HEK293 (cell line): ENCODE data around the gene USP3.

Experiments used
- CTCF ChIA-PET: fragments of 350-600 bp; formaldehyde crosslinking; extraction: SDS; loops from one replicate; lab custom pipeline; 2021; ENCODE audit warnings: antibody characterized with exemption; lab: Yijun Ruan, JAX
- POLR2A ChIA-PET: fragments of 300-600 bp; formaldehyde crosslinking; extraction: SDS; loops from one replicate; lab custom pipeline; 2020; ENCODE audit warnings: antibody characterized with exemption, inconsistent platforms; lab: Yijun Ruan, JAX
- H3K27ac ChIP-seq: fragments of 200-500 bp; sonication (Bioruptor generic); 2 replicates; pipeline ENCODE4 v1.5.1; 2014; ENCODE audit warnings: low read depth, low read length, control low read depth, inconsistent platforms; ENCODE audit errors: extremely low read depth
- H3K36me3 ChIP-seq, 2 experiments: fragments of 200-500 bp in 1 of 2; sonication (Bioruptor generic) in 1 of 2; 1 replicate in 1 of 2; 2 replicates in 1 of 2; pipeline ENCODE4 v1.5.1; 2014 to 2017; ENCODE audit warnings: inconsistent platforms in 2 of 2, low read length in 2 of 2; ENCODE audit not compliant: control insufficient read depth in 2 of 2, insufficient read depth in 1 of 2
- H3K4me1 ChIP-seq: fragments of 200-500 bp; sonication (Bioruptor generic); 2 replicates; pipeline ENCODE4 v1.5.1; 2014; ENCODE audit warnings: mild to moderate bottlenecking, low read length, inconsistent platforms; ENCODE audit not compliant: control insufficient read depth, insufficient read depth
- H3K4me3 ChIP-seq: 2 replicates; pipeline ENCODE4 v1.5.1; 2011; ENCODE audit warnings: low read depth, mild to moderate bottlenecking, control low read depth, low read length, moderate library complexity
- H3K9me3 ChIP-seq: fragments of 200-500 bp; sonication (Bioruptor generic); 2 replicates; pipeline ENCODE4 v1.5.1; 2014; ENCODE audit warnings: low read depth, low read length, inconsistent platforms; ENCODE audit not compliant: control insufficient read depth, insufficient read depth
- ATF2 ChIP-seq: fragments of 450-650 bp; formaldehyde crosslinking; IDR thresholded peaks from 2 replicates; pipeline ENCODE4 v1.5.1; 2016; ENCODE audit warnings: missing biosample characterization, missing genetic modification characterization, low read depth
- HOXA7 ChIP-seq: sonication (generic); formaldehyde crosslinking; IDR thresholded peaks from 2 replicates; pipeline ENCODE4 v1.8.1; 2022; ENCODE audit warnings: missing genetic modification reagents, borderline replicate concordance
- INSM2 ChIP-seq: fragments of 450-650 bp; formaldehyde crosslinking; IDR thresholded peaks from 2 replicates; pipeline ENCODE4 v1.5.1; 2016; ENCODE audit warnings: missing biosample characterization, missing genetic modification characterization
- KLF1 ChIP-seq: fragments of 450-650 bp; formaldehyde crosslinking; IDR thresholded peaks from 2 replicates; pipeline ENCODE4 v1.5.1; 2016; ENCODE audit warnings: missing biosample characterization, missing genetic modification characterization
- MEIS1 ChIP-seq: sonication (generic); formaldehyde crosslinking; IDR thresholded peaks from 2 replicates; pipeline ENCODE4 v1.8.1; 2022; ENCODE audit warnings: missing genetic modification reagents, mild to moderate bottlenecking, borderline replicate concordance
- ZBTB1 ChIP-seq: fragments of 450-650 bp; formaldehyde crosslinking; IDR thresholded peaks from 2 replicates; pipeline ENCODE4 v1.5.1; 2016; ENCODE audit warnings: missing biosample characterization, missing genetic modification characterization
- ZBTB21 ChIP-seq: fragments of 450-650 bp; formaldehyde crosslinking; IDR thresholded peaks from 2 replicates; pipeline ENCODE4 v1.5.1; 2017; ENCODE audit warnings: missing biosample characterization, missing genetic modification characterization
- ZNF140 ChIP-seq: fragments of 450-650 bp; formaldehyde crosslinking; IDR thresholded peaks from 2 replicates; pipeline ENCODE4 v1.5.1; 2016; ENCODE audit warnings: missing biosample characterization, missing genetic modification characterization
- ZNF157 ChIP-seq: fragments of 450-650 bp; formaldehyde crosslinking; IDR thresholded peaks from 2 replicates; pipeline ENCODE4 v1.5.1; 2016; ENCODE audit warnings: missing biosample characterization, missing genetic modification characterization
- ZNF202 ChIP-seq: fragments of 450-650 bp; formaldehyde crosslinking; IDR thresholded peaks from 2 replicates; pipeline ENCODE4 v1.5.1; 2016; ENCODE audit warnings: missing biosample characterization, missing genetic modification characterization, borderline replicate concordance
- ZNF221 ChIP-seq: fragments of 450-650 bp; formaldehyde crosslinking; IDR thresholded peaks from 2 replicates; pipeline ENCODE4 v1.5.1; 2017; ENCODE audit warnings: missing biosample characterization, missing genetic modification characterization, borderline replicate concordance
- ZNF433 ChIP-seq: fragments of 450-650 bp; formaldehyde crosslinking; IDR thresholded peaks from 2 replicates; pipeline ENCODE4 v1.5.1; 2016; ENCODE audit warnings: missing biosample characterization, missing genetic modification characterization, low read depth
- ZNF621 ChIP-seq: fragments of 450-650 bp; formaldehyde crosslinking; IDR thresholded peaks from 2 replicates; pipeline ENCODE4 v1.5.1; 2017; ENCODE audit warnings: missing biosample characterization, missing genetic modification characterization
- ZNF645 ChIP-seq: fragments of 450-650 bp; formaldehyde crosslinking; IDR thresholded peaks from 2 replicates; pipeline ENCODE4; 2016; ENCODE audit warnings: missing biosample characterization, missing genetic modification characterization
- ZNF692 ChIP-seq: fragments of 450-650 bp; formaldehyde crosslinking; IDR thresholded peaks from 2 replicates; pipeline ENCODE4 v1.5.1; 2016; ENCODE audit warnings: missing biosample characterization, missing genetic modification characterization
- ZNF776 ChIP-seq: fragments of 450-650 bp; formaldehyde crosslinking; IDR thresholded peaks from 2 replicates; pipeline ENCODE4 v1.5.0; 2017; ENCODE audit warnings: missing biosample characterization, missing genetic modification characterization, borderline replicate concordance
- ZNF791 ChIP-seq: fragments of 450-650 bp; formaldehyde crosslinking; IDR thresholded peaks from 2 replicates; pipeline ENCODE4 v1.5.1; 2016; ENCODE audit warnings: missing biosample characterization, missing genetic modification characterization
- ZNF830 ChIP-seq: fragments of 450-650 bp; IDR thresholded peaks from 2 replicates; pipeline ENCODE4 v1.5.0; 2018; ENCODE audit warnings: missing biosample characterization, missing genetic modification characterization, low read depth, mild to moderate bottlenecking, moderate library complexity
- ZNF843 ChIP-seq: fragments of 450-650 bp; formaldehyde crosslinking; IDR thresholded peaks from 2 replicates; pipeline ENCODE4 v1.5.1; 2016; ENCODE audit warnings: missing biosample characterization, missing genetic modification characterization
- ZSCAN5A ChIP-seq: fragments of 450-650 bp; formaldehyde crosslinking; IDR thresholded peaks from 2 replicates; pipeline ENCODE4 v1.5.1; 2016; ENCODE audit warnings: missing biosample characterization, missing genetic modification characterization

The USP3 gene

GRCh38 chr15:63457379-63457778 is 47.0 kb upstream of the USP3 start (continued):
- TF ChIP-seq ZNF202 (tag by site-specific recombination): no peak
- TF ChIP-seq INSM2: no peak
- no peak for TF ChIP-seq ZNF791 (tag by site-specific recombination)
- TF ChIP-seq ZNF692 (tag by site-specific recombination): no peak

GRCh38 chr15:63458026-63458425 is 46.4 kb upstream of the USP3 start:
- CTCF ChIA-PET: no interaction called here
- no peak for TF ChIP-seq ZNF776
- TF ChIP-seq ZNF157 (tag by site-specific recombination): no peak
- TF ChIP-seq MEIS1 (CRISPR knock-in tag): no peak
- TF ChIP-seq ZBTB21: no peak
- no peak for TF ChIP-seq ZSCAN5A (tag by site-specific recombination)
- no peak for TF ChIP-seq ZNF830 (tag by site-specific recombination)
- no peak for TF ChIP-seq ZNF843 (tag by site-specific recombination)
- TF ChIP-seq ATF2: no peak
- no peak for TF ChIP-seq KLF1 (tag by site-specific recombination)
- TF ChIP-seq ZNF645 (tag by site-specific recombination): no peak
- Histone ChIP-seq H3K9me3 (no peaks in the 10 kb centered on the region), H3K4me3 (no peak overlapping the region), H3K4me1 (no peaks in the 10 kb centered on the region; the same call in 1 of the 2 replicates), H3K36me3 (no peaks in the 10 kb centered on the region), H3K27ac (no peak overlapping the region)
- POLR2A ChIA-PET: no interaction called here

GRCh38 chr15:63458794-63459395 is 45.5 kb upstream of the USP3 start:
- Histone ChIP-seq H3K4me3 (no peak overlapping the region), H3K4me1 (no peaks in the 10 kb centered on the region; the same call in 1 of the 2 replicates), H3K36me3 (no peaks in the 10 kb centered on the region)
- CTCF ChIA-PET: no interaction called here
- TF ChIP-seq ZNF221 (tag by site-specific recombination) (no peak), ZNF433 (no peak), ZBTB1 (tag by site-specific recombination) (no peak), ZNF621 (no peak), ZNF140 (tag by site-specific recombination) (peak; percentile 11; the same call in 1 of the 2 replicates), HOXA7 (no peak)
- TF ChIP-seq, all 188 proteins: peak for 1
- H3K27ac ChIP-seq: no peak overlapping the region
- no peaks in the 10 kb centered on the region for H3K9me3 ChIP-seq
- POLR2A ChIA-PET: interaction anchor here (0.9 kb wide), 1 partner anchor 12 kb away, joined by 4 read pairs; no protein-coding TSS in a partner anchor
